Measurements from ENCODE around the gene MYH9.

The MYH9 gene

DNA sequence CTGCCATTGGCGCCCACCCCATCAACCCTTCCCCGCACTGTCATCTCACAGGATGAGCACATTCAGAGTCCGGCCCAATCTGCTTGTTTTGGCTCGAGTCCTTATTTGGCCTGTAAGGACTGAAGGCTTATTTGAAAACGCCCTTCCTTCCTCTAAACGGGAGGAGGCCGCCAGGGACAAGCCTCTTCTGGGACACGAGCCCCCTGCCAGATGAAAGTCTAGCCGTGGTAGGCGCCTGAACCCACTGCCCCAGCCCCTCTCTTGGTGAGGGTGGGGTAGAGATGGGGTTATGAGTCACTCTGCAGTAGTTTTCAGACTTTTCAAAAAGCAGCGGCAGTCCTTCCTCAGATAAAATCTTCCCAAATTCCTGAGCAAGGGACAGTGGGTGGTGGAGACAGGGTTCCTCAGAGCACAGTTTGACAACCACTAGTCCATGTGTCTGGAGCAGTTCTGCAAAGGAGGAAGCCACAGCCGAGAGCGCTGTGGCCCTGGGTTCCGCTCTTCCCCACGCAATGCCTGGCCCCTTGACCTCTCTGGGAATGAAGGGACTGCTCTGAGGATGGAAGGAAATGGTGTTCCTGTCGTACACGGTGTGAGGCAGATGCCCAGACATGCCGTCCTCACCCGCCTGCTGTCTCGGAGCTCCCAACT is 57.0 kb downstream of the MYH9 start:
- no peak for DNase-seq

DNA sequence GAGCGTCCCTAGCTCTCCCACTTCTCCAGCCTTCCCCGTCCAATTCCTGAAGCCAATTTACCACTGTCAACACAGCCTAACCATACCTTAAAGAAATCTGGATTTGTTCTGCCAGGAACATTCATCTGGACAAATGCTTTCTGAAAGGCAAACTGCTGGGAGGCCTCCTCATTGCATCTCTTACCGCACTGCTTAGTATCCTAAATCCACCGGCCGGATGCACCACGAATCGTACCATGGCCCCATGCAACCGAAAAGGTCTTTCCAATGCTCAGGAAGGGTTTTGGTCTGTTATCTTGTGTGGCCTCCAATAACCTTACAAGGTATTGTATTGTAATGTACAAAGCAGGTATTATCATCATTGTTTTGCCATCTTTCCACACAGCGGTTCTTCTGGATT is 57.6 kb downstream of the MYH9 start:
- DNase-seq, result no peak

DNA sequence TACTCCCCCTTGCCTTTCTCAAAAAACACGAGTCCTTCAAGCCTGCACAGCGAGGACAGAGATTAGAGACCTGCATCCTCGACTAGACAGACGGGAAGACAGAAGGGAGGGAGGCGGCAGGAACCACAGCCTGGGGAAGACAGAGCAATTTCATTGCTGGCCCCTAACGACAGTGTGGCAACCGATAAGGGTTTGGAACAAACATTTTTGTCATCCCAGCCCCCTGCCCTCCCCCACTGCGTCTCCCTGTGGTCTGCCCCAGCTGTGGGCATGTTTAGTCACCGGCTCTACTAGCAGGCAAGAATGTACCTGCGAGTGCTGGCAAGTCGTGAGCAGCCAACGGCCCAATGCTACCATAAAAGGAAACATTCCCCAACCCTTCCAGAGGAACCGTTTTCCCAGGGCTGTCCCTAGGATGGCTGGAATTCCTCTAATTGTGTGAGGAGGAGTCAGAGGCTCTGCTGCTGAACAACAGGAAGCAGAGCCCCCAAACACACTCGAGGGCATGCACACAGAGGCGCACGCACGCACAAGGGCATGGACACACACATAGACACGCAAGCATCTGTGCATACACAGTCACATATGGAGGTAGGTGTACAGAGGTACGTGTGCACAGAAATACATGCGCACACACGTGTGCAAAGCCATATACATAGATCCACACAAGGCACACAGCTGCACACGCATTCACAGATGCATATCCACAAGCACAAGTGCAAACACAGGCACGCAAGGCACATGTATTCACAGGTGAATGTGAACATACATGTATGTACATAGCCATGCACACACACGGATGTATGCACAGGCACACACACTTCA is 58.3 kb downstream of the MYH9 start:
- peak in 4 of 5 experiments; percentile 67 to 89 (median 77) for DNase-seq

DNA sequence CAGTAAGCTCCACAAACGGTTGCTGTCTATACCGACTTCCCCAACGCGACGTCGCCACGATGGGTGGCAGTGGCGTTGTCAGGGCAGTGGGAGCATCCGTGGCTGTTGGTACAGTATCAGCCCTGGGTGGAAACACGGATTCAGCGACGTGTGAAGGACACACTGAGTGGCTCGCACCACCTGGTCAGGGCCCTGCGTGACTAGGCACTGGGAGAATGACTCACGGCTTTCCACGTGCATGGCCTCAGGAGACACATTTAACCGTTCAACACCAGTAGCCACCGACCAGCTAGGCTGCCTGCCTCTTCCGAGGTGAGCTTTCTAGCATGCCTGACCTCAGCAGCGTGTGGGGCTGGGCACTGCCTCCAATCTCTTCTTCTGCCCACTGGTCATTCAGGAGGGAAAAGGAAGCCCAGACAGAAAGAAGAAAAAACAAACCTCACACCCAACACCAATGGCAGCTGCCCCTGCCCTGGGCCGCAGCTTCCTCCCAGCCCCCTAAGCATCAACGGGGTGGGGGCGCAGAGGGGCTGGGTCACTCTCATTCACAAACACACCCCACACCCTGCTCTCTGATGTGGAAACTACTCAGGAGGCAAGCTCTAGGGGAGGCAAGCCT is 59.0 kb downstream of the MYH9 start:
- peak in 1 of 5 experiments; percentile 49 for DNase-seq

DNA sequence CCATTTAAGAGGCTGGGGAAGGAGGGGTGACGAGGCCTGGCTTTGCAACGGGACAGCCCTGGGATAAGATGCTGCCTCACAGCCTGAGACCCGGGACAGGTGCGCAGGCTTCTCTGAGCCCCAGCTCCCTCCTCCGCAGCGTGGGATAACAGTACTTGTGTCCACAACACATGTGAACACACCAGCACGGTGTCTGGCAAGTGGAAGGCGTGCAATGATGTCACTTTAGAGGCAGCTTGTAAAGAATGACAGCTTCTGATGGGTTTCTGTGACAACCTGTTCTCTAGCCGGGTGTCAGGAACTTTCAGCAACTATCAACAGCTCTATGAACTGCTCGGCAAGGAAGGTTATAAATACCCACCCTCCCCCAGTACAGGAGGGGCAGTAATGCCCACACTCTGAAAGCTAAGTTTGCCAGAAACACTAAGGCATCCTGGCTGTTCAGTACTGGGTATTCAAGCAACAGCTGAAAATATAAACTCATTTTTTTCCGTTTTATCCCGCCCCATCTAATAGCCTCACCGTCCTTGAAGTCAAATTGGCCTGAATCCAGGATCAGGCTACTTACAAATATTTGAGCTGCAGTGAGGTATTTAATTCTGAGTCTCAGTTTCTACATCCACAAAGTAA is 59.7 kb downstream of the MYH9 start:
- DNase-seq, result no peak

DNA sequence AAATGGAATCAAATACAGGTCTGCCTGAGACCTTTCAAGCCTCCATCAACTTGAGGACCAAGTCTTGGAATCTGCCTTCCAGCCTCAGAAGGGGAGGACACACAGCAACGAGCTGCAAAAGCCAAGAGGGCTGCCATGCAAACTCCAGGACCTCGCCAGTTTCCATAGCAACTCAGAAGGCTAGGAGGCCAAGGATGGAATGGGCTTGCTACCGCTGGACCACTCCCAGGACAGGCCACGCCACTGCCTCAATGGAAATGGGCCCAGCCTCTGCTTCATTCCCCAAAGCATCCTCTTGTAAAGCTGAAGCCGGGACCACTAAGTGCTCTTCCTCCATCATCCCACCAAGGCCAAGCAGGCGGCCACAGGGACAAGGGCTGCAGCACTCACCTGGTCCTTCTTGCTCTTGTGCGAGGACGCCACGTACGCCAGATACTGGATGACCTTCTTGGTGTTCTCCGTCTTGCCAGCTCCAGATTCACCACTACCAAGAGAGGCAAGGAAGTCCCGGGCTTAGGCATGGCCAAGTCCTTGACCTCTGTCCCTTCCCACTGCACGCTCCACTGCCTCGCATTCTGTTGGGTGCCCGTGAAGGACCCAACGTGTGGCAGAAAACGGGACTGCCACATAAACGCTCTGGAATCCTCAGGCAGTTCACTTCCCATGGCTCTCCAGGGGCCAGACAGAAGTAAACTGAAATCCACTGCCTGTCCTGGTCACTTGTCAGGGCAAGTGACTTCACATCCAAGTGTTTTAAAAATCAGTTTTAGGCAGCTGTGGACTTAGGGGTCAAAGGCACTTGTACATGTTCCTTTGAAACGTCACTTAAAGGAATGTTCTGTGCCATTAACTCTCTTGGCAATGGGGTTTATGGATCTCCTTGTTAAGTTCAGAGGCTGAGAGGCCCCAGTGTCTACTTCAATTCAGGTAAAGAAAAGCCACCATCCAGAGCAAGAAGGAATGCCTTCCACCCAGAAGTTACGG is 61.3 kb downstream of the MYH9 start:
- DNase-seq, result no peak

DNA sequence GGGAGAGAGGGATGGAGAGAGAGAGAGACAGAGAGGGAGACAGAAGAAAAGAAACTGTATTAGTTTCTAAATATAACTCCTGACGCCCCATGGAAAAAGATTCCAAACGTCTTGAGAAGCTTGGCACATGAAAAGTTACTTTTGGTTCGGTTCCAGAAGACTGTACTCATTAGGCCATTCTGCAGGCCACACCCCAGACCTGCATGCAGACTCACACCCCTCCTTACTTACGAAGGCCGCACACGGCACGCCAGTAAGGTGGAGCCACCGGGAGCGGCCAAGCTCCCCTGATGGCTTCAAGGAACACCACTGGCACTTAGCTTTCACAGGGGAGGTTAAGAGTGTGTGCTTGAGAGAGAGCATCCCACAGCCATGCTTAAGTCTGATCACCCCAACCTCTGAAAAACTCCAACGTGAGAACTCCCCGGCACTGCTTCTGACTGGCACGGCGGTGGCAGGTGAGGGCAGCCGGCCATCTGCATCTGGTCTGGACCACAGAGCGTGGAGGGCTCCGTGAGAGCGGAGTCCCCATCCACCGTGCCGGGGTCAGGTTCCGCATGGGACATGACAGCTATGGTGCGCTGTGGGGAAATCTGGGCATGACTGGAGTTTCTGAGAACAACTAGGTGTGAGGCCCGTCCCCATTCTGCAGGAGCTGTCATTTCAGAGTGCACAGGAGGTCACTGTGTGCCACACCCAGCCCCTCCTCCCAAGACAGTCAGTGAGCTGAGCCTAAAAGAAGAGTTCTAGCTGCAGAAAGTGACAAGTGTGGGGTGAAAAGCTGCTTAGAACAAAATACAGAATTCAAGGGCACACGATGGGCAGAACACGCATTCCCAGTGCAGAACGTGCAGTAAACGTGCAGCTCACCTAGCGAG is 62.4 kb downstream of the MYH9 start:
- DNase-seq, result no peak

DNA sequence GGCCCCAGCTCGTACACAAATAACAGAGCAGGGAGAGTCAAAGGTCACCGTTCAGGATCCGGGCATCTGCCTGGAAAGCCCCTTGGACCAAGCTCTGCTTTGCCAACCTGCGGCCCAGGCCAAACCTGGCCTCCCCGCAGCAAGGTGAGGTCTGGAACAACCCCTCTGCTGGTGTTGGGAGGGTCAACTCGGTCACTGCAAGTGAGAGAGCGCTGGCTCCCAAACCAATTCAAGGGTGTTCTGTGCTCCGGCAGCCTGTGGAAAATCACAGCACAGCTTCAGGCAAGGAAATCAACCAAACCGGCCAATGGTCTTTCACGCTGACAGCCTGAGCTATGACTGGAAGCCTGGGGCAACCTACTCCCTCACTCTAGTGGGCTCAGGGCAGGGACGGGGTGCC is 63.4 kb downstream of the MYH9 start:
- DNase-seq, result no peak

DNA sequence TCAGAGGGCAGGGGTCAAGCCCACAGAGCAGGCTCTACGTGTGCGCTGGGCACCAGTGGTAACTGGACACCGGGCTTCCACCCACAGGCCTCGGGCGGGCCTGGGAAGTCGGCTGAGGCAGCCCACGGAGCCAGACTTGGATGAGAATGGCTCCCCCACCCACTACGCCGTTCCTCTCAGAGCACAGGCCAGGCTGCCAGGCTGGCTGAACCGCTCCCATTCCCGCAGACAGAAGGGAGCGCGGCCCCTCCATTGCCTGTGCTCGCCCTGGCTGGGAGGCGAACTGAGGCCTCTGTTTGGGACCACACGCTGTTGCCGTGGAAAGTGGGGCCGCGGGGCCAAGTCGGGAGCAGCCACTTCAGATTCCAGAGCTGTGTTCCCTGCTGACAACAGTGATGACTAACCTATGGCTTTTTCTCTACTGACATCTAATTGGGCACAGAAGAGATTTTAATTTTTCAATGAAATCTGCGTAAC is 63.9 kb downstream of the MYH9 start:
- no peak for DNase-seq

DNA sequence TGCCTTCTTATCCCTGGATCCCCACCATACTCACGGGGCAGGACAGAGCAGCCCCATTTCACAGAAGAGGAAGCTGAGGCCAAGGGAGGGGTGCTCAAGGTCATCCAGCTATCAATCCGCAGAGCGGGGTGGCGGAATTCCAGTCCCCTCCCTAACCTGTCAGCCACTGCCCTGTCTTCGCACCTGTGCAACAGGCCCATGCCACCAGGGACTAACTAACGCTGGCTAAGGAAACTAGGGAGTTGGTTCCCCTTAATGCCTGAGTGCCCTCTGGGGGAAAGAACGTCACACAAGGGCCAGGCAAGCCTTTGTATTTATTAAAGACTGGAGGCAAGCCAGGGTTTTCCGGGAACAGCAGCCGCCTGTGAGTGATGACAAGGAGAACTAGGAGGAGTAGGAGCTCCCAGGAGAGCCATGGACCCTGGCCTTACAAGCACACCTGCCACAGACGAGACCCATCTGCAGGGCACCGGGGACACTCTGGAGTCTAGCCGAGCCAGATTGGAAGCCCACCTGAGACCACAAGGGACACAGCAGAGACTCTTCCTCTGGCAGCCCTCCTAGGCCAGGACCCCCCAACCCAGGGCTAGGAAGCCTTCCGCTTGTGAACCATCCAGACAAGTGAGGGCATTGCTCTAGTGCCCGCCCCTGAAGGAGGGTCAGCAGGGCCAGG is 64.4 kb downstream of the MYH9 start:
- no peak for DNase-seq

DNA sequence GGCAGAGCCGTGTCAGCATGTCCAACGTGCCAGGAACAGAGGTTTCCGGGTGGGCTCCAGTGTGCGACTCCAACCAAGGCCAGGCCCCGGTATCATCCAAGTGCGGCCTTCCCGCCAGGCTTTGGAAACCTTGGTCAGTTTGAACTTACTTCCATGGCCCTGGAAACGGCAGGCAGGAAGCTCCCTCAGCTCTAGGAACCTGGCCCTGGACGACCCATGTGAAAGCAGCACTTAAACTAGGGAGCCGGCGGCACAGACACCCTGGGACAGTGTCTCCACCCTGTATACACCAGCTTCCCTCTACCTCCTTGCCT is 65.2 kb downstream of the MYH9 start:
- DNase-seq, result no peak

DNA sequence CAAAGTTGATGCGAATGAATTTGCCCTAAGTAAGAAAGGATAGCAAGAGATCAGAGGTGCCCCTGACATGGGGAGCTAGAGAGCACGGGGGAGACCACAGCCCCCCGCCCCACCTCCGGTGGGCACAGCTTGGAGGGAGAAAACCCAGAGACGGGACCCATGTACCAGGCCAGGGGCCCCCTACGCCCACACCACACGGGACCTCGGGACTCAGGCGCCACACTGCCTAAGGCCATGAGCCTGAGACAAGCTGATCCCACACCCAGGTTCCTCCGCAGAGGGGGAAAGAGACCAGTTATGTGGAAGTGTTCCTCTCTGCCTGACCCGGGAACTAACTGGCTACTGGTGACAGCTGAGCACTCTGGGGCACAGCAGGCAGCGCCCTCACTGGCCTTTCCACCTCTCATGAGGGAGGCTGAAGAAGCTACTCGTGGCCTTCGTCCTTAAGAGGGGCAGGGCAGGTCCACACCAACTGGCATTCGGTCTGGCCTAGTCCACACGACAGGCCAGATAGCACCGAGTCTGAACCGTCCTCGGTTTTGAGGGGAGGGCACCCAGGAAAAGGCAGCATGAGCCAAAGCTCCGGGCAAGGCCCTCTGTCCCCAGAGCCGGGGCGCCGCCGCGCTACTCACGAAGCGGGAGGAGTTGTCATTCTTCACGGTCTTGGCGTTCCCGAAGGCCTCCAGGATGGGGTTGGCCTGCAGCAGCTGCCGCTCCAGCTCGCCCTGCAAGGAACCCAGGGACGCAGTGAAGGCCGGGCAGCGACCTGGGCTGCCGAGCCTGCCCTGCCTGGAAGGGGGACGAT is 65.8 kb downstream of the MYH9 start:
- DNase-seq, result no peak

DNA sequence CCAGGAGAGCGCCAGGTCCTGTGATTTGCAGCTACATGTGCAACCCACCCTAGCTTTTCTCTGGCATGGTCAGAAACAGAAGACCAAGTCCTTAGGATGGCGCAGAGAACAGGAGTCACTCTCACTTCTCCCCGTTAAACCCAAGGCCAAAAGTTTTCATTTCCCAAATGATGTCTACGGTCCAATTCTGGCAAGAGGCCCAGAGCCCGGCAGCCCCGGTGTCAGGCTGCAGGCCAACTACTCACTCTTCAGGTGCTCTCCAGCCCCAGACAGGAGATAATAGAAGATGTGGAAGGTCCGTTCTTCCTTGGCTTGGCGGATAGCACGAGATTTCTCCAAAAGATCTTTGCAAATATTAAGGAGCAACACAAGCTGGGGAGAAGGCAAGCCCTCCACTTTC is 67.2 kb downstream of the MYH9 start:
- DNase-seq, result no peak

DNA sequence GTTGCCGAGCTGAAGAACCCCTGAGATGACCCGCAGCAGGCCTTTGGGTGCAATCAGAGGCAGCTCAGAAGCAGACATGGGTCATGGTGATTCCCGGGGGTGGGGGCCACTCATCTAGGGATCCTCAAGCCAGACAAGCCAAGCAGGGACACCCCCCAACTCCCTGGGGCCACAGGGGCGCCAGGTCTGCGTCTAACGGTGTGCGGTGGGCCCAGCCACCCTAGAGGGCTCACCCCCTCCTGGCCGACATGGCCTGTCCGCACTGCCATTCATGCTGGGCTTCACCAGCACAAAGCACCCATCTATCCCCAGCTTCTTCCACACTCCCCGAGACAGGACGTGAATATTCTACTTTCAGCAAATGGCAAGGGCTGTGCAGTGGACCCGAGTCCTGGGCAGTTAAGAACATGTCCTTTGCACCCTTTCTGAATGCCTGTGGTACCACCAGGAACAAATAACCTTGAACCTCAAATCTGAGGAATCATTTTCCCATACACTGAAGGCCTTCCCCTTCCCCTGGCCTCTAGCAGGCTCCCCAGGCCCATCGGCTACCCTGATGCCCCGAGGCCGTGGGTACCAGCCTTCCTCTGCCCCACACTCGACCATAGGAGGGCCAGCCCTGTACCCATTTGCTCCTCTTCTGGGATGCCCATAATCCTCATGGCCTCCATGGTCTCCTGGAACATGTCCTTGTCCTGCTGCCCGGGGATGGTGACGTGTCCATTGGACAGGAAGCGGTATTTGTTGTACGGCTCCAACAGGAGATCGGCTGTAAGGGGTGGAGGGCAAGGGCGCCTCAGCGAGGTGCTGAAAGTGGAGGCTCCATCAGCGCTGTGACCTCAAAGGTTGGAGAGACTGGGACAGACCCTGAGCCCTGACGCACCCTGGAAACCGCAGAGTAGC is 67.9 kb downstream of the MYH9 start:
- DNase-seq, result no peak

DNA sequence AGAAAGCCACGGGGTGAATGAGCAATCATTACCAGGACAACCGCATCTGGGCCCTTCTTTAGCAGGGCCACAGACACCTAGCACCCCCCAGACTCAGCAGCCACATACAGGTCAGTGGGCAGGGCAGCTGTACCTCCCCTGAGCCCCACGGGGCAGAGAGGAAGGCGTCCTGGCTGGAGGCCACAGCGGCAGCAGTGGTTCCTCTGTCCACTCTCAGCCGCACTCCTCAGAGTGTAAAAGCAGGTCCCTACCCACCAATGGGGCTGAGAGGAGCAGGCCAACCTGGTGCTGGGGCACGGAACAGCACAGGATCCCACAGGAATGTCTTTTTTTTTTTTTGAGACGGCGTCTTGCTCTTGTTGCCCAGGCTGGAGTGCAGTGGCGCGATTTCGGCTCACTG is 69.3 kb downstream of the MYH9 start:
- DNase-seq, result no peak

DNA sequence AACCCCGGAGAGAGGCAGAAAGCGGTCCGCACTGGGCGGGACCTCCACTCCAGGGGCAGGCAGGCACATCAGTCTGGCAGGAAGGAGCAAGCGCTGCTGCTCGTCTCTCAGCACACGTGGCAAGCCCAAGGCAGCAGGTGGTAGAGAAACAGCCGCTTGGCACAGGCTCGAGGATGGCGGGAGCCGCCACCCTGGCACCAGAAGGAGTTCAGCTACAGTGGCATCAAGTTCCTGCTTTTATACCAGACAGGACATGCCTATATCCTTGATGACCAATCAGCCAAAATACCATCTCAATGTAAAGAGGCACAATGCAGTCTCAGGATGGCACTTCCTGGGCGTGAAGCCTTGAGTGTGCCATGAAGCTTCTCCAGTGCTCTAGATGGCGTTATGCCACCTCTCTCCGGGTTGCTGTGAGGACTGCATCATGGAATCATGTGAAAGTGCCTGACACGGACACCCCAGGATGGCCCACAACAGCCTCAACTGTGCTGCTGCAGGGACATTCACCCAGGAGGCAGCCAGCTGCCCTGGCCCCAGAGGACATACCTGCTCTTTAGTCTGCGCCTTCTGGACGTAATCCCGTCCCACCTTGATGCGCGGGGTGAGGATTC is 70.0 kb downstream of the MYH9 start:
- DNase-seq, result no peak

DNA sequence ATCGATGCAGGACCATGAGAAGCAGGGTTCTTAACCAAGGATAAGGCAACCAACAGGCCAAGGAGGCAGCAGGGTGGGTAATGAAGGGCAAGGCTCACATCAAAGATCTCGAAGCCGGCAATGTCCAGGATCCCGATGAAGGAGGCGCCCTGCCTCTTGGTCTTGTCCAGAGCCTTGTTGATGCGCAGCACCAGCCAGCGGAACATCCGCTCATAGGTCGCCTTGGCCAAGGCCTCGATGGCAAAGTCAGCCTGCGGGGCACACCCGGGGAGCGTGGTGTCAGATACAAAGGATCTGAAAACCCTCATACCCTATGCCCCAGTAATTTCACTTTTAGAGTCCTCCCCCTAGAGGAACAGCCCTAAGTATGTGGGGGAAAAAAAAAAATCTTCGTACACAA is 71.3 kb downstream of the MYH9 start:
- DNase-seq, result no peak

DNA sequence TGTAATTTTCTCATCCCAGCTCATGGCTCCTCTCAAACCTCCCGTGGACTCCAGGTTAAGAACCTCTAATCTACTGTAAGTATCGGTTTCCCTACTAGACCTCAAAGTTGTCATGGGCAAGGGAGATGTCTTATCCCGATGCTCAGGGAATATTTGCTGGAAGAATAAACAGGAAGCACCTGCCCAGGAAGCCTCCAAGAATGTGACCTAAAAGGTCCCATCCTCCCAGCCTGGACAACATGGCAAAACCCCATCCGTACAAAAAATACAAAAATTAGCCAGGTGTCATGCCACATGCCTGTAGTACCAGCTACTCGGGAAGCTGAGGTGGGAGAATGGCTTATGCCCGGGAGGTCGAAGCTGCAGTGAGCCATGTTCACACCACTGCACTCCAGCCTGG is 72.4 kb downstream of the MYH9 start:
- no peak for DNase-seq
